LNCaP clone FGC (cell line): ENCODE data around the gene PARVB.

Source experiments
- DNase-seq: peaks from one replicate; pipeline ENCODE4 v3.0.0-alpha.2; 2011; ENCODE audit warnings: low read depth
- H3K4me3 ChIP-seq: 2 replicates; pipeline ENCODE4 v1.5.1; 2011; ENCODE audit warnings: mild to moderate bottlenecking, low read depth, low read length, control low read depth
- CTCF ChIP-seq: IDR thresholded peaks from 2 replicates; pipeline ENCODE4 v1.5.1; 2012; ENCODE audit warnings: mild to moderate bottlenecking; ENCODE audit not compliant: control insufficient read depth, insufficient read depth; ENCODE audit errors: extremely low read depth

The PARVB gene

GRCh38 chr22:44026066-44026629 is 2.0 kb downstream of the PARVB start:
- TF ChIP-seq CTCF, result no peak
- H3K4me3 ChIP-seq, result no peak overlapping the region
- DNase-seq, result no peak

- no peak overlapping the region for H3K4me3 ChIP-seq
- no peak for DNase-seq
Observed at GRCh38 chr22:44026630-44027511, 2.8 kb downstream of the PARVB start.

GRCh38 chr22:44028091-44028490 is 4.0 kb downstream of the PARVB start:
- H3K4me3 ChIP-seq, result no peak overlapping the region
- no peak for TF ChIP-seq CTCF
- no peak for DNase-seq

More at GRCh38 chr22:44026630-44027511, 2.8 kb downstream of the PARVB start:
- no peak for TF ChIP-seq CTCF

- no peak for DNase-seq
- no peak overlapping the region for H3K4me3 ChIP-seq
- TF ChIP-seq CTCF, result no peak
Observed at GRCh38 chr22:44029069-44029468, 5.0 kb downstream of the PARVB start.

- no peak overlapping the region for H3K4me3 ChIP-seq
- TF ChIP-seq CTCF, result no peak
- no peak for DNase-seq
Observed at GRCh38 chr22:44030051-44030701, 6.1 kb downstream of the PARVB start.

- no peak for DNase-seq
- H3K4me3 ChIP-seq, result no peak overlapping the region
- no peak for TF ChIP-seq CTCF
Observed at GRCh38 chr22:44030702-44031082, 6.6 kb downstream of the PARVB start.
